HL-60 (cell line): ENCODE data around the gene LHFPL6.

Experiments
- POLR2AphosphoS5 ChIP-seq: IDR thresholded peaks from 2 replicates; pipeline ENCODE4 v1.6.1; 2012; ENCODE audit warnings: low read depth
- SPI1 ChIP-seq: IDR thresholded peaks from 2 replicates; pipeline ENCODE4 v1.6.1; 2012; ENCODE audit warnings: low read depth, mild to moderate bottlenecking, borderline replicate concordance
- TF ChIP-seq, protein P1 (sequence below): IDR thresholded peaks from one replicate; pipeline ENCODE4 v1.5.1; 2011; ENCODE audit warnings: low read length, control low read depth, inconsistent platforms; ENCODE audit not compliant: insufficient read depth
- TF ChIP-seq, protein P2 (sequence below): IDR thresholded peaks from 2 replicates; pipeline ENCODE4 v1.6.1; 2012; ENCODE audit warnings: low read depth; ENCODE audit not compliant: insufficient replicate concordance

- TF ChIP-seq, protein P1, sequence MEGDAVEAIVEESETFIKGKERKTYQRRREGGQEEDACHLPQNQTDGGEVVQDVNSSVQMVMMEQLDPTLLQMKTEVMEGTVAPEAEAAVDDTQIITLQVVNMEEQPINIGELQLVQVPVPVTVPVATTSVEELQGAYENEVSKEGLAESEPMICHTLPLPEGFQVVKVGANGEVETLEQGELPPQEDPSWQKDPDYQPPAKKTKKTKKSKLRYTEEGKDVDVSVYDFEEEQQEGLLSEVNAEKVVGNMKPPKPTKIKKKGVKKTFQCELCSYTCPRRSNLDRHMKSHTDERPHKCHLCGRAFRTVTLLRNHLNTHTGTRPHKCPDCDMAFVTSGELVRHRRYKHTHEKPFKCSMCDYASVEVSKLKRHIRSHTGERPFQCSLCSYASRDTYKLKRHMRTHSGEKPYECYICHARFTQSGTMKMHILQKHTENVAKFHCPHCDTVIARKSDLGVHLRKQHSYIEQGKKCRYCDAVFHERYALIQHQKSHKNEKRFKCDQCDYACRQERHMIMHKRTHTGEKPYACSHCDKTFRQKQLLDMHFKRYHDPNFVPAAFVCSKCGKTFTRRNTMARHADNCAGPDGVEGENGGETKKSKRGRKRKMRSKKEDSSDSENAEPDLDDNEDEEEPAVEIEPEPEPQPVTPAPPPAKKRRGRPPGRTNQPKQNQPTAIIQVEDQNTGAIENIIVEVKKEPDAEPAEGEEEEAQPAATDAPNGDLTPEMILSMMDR, result no peak
- TF ChIP-seq, protein P2, sequence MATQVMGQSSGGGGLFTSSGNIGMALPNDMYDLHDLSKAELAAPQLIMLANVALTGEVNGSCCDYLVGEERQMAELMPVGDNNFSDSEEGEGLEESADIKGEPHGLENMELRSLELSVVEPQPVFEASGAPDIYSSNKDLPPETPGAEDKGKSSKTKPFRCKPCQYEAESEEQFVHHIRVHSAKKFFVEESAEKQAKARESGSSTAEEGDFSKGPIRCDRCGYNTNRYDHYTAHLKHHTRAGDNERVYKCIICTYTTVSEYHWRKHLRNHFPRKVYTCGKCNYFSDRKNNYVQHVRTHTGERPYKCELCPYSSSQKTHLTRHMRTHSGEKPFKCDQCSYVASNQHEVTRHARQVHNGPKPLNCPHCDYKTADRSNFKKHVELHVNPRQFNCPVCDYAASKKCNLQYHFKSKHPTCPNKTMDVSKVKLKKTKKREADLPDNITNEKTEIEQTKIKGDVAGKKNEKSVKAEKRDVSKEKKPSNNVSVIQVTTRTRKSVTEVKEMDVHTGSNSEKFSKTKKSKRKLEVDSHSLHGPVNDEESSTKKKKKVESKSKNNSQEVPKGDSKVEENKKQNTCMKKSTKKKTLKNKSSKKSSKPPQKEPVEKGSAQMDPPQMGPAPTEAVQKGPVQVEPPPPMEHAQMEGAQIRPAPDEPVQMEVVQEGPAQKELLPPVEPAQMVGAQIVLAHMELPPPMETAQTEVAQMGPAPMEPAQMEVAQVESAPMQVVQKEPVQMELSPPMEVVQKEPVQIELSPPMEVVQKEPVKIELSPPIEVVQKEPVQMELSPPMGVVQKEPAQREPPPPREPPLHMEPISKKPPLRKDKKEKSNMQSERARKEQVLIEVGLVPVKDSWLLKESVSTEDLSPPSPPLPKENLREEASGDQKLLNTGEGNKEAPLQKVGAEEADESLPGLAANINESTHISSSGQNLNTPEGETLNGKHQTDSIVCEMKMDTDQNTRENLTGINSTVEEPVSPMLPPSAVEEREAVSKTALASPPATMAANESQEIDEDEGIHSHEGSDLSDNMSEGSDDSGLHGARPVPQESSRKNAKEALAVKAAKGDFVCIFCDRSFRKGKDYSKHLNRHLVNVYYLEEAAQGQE, result no peak
- TF ChIP-seq POLR2AphosphoS5 (no peak), SPI1 (no peak)
These were observed 5.2 kb downstream of the LHFPL6 start for GRCh38 chr13:39597838-39598237.
